Left renal cortex interstitium (tissue), 4 donors: ENCODE measurements around the gene LAMA3. TPM values are rescaled to one million over a fixed set of nuclear protein-coding genes. Genes with fewer than 3 reads are reported as not detected.

Experiments
- DNase-seq, 4 donors: peaks; one replicate each; pipeline ENCODE4 v3.0.0-alpha.2; 2013; ENCODE audit warnings: low read depth in 4 of 4, low spot score in 2 of 4, missing footprints in 1 of 4
- polyA plus RNA-seq, 4 donors: library from polyadenylated mRNA; unstranded; fragments of 120-200 nt; gene quantifications; one replicate each; pipeline ENCODE4 v1.2.1, GENCODE V29; 2013; ENCODE audit not compliant: insufficient read length in 4 of 4

Gene LAMA3
- polyA plus RNA-seq, 4 donors: 1.3 to 2.8 (median 1.8) TPM

DNA sequence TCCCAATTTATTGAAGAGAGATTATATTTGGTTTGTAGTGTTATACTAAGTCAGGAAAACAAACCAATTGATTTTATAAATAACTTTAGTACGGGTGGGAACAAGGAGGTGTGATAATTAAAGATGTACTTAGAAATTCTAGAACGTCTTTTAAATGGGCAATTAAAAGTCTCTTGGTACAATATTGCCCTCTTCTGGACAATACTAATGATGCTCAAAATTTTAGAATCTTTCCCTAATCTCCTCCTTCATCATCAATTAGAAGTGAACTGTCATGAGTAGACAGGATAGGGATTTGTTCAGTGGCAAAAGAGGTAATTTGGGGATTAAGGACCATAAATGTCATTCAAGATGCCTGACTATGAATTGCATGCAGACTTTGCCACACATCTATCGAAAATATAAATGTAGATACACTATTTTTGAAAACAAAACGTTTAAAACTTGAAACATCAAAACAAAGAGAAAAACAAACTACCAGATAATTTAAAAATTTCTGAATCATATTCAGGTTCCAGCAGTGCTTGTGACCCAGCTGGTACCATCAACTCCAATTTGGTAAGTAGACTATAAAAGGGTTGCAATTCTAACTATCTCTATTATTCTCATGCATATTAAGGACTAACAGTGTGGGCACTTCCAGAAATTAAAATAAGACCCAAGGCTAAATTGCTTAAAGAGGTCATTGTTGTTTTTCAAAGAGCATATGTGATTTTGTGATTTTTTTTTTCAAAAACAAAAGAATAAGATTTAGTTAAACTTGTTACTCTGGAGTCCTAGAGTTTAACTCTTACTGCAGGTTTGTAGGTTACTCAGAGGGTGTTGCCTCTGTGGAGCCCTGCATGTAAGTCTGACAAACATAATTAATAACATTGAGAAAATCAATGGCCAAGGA lies 123.5 kb downstream of the LAMA3 start:
- DNase-seq: peak in 1 of 4 donors; percentile 13

DNA sequence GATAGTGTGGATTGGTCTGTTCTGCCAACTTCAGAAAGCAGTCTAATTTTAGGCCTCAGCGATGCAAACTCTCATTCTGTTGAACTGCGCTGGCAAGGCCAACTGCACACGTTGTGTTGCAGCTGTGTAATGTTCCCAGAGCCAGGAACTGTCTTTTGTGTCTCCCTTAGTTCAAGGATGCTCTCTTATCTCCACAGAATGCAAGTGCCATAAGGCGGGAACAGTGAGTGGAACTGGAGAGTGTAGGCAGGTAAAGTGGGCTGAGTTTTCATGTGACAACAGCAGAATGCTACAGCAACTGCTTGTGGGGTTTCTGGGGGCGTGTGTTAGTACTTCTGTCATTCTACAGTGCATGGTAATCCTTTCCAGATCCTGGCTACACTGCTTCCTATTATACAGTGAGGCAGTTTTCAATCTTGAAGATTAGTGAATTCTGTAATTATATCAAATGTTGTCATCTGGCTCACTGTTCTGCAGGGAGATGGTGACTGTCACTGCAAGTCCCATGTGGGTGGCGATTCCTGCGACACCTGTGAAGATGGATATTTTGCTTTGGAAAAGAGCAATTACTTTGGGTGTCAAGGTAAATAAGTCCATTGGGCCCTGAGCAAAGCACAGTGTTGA lies 125.8 kb downstream of the LAMA3 start:
- no peak for DNase-seq

DNA sequence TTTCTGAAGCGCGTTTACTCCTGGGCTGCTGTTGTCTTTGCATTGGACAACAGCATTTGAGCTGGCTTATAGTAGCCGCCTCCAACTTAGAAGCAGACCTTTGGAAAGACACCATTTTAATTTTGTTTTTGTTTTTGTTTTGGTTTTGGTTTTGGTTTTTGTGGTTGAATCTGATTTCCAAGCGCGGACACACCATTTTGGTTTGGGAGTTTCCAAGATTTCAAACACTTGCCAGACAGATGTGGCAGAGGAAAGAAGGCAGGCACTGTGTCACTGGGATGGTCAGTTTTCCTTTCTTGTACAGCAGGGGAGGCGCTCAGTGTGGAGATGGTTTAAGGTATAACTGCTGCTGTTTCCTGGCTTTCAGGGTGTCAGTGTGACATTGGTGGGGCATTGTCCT lies 126.8 kb downstream of the LAMA3 start:
- DNase-seq: no peak

DNA sequence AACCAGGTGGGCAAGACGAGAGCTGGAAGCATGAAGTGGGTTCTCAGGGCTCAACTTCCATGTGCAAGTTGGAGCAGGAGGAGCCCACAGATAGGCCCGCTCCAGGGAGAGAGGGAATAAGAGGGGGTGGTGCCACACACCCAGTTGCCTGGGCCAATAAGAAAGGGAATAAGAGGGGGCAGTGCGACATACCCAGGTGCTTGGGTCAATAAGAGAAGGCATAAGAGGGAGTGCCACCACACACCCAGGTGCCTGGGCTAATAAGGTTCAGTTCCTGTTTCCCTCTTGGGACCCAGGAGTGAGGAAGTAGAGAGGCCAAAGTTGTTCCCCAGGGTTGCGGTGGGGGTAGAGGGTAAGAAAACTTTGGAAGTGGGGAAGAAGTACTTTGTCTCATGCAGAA lies 127.5 kb downstream of the LAMA3 start:
- DNase-seq: no peak

DNA sequence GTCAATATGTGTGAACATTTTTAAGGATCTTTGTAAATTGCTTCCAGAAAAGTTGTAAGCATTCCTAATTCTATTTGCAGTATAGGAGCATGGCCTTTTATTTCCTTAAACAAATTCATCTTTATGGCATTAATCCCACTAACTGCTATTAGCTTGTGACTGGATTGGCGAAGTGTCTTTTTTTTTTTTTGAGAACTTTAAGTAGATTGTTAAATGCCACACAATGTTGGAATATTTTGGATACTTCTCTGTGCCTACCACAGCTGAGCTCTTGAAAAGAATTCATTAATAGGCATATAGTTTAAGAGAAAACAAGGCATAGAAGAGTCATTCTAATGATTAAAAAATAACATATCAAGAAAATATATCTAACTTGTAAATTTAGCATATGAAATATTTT lies 129.7 kb downstream of the LAMA3 start:
- DNase-seq: no peak

DNA sequence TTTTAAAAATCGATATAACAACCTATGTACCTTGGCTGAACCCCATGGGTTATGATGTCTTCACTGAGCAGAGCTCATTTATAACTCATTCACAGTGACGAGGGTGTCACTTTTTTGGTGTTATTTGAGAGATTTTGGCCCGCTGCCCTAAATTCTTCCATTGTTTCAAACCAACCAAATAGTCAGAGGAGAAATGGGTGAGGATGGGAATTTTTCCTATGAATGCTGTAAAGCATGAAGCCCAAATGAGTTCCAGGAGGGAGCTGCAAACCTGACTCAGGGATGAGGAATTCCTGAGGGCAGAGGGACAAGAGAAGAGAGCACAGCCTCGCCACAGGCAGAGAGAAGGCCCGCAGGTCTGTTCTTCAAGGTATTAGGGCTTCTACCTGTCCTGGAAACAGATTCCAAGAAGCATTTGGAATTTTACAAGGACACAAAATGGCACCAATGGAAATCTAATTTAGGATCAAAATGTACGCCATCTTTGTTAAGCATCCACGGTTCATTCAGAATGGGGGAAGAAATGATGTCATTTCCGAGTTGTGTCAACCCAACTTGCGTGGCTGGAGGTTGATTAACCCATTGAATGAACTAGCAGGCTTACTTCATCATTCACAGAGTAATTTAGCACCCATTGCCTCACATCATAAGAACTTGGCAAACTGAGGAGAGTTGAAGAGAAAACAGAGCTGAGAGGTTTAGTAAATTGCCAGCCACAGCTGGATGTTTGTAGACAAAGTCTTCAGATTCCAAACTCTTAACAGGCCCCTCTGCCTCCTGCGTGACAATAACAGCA lies 133.5 kb downstream of the LAMA3 start:
- no peak for DNase-seq

DNA sequence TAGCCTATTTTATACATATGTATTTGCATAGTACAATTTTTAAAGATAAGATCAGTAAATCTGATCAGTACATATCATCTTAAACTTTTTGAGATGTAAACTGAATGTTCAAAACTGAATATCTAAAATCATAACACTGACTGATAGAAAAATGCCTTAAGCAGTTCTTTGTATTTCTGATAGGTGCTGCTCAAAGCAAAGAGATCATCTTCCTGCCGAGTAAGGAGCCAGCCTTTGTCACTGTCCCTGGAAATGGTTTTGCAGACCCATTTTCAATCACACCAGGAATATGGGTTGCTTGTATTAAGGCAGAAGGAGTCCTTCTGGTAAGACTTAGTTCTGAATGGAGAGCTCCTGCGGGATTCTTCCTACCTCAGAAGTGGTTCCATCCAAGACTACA lies 135.0 kb downstream of the LAMA3 start:
- no peak for DNase-seq

DNA sequence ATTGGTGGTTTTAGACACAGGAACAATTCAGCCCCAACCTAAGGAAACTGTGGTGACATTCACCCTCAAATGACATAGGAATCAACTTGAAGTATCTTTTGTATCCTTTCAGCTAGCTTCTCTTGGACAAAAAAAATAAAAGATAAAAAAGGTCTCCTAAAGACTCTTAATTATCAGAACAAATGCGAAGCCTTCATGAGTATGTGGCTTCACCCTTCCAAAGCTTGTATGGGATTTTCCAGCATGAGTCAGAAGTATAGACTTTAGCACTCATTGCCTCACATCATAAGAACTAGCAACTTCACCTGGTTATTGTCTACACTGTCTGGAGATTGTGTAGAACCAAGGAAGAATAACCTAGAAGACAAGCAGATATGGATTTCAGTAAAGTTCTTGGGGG lies 135.4 kb downstream of the LAMA3 start:
- DNase-seq: no peak

DNA sequence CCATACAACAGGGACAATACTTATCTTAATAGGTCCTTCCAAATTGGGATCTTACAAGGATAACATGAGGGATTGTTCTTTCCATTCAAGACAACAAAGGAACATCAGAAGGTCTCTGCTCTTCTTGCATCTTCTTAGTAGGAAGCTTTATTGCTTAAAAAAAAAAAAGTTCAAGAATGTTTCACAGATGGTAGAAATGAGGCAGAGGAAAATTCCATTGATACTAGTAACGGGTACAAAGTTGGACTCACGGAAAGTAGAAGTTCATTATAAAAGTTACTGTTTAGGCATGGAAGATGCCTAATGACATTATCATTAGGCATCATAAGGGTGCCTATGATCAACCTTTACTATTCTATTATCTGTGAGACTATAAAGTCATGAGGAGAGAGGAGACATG lies 136.2 kb downstream of the LAMA3 start:
- no peak for DNase-seq

DNA sequence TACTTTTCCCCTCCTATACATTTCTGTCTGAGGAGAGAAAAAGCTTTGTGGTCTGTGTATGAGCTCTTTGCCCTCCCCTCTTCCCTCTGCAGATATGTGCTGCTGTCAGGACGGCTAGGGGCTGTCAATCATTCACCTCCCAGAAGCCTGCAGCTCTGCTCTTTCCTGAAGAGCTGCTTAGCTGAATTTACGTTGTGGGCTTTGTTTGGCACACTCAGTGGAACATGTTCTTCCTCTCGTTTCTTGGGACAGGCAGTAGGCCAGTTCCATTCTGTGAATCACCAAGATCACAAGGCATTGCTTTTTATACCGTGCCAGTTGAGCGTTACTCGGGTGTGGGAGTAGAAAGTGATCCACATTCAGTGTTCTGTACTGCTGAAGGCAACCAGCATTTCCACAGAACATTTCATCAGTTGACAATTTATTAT lies 136.7 kb downstream of the LAMA3 start:
- DNase-seq: peak in 1 of 4 donors; percentile 13

DNA sequence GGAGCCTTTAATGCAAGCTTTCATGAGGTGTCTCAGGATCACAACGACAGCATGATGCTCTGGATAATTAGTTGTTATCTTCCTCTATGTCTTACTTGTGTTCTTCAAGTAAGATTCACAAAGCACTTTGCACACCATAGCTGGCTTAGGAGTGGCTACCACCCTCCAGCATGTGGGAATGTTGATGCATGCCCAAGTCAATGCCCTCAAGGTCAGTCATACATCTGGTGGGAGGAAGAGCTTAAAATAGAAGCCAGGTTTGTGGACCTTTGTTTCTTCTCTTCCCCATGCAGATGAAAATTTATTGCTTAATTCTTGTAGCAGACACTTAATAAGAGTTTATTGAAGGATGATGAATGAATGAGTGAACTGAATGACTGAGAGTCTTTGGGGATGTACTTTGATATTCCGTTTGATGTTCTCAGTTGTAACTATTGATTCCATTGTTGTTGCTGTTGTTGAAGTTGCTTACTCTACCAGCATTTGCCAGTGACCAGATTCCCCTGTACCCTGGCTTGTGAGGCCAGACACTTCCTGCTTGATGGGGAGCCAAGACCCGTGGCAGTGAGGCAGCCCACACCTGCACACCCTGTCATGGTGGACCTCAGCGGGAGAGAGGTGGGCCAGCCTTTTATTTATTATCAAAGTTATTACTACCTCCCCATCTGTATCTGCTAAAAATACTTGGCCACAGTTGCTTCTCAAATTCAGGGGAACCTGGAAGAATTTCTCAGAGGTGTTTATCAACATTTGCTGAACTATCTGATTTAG lies 137.8 kb downstream of the LAMA3 start:
- DNase-seq: no peak

DNA sequence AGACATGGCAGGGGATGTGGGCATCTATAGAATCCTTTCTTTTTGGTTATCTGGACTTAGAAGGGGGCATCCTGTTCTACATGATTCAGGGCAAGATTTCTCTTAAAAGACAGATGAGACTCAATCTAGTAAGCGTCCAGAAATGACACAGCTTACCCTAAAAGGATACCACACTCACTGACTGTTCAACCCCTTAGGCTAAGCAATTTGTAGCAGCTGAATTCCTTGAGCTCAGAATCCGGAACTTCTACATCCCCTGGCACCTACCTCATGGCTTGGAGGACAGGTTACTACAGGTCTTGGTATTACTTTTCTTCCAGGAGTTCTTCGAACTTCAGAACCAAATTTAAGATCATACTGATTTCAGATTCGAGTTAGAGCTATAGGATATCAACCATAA lies 138.4 kb downstream of the LAMA3 start:
- peak in 1 of 4 donors; percentile 17 for DNase-seq

DNA sequence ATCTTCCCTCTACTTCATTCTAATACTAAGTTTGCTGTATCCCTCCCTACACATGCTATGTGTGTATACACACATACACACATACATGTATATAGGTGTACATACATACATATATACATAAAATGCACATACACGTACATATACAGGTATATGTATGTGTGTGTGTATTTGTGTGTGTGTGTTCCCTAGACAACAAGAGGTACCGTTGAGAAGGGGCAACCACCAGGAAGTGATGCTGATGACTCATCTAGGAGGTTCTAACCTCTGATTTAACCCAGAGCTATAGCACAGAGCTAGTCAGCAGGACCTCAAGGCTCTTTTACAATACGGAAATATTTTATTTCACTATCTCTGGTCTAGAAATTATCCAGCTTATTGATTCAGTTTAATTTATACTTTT lies 139.2 kb downstream of the LAMA3 start:
- no peak for DNase-seq

DNA sequence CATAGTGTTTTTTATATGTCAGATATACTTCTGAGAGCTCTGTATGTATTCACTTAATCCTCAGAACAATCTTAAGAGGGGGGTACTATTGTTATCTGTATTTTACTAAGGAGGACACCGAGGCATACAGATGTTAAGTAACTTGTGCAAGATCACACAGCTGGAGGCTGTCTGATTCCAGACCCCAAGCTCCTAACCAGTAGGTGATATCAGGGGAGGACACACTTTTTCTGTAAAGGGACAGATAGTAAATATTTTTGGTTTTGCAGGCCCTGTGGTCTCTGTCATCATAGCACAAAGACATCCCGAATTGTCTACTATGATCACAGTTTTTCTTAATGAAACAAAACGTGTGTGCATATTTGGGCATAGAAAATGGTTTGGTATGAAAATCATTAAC lies 143.7 kb downstream of the LAMA3 start:
- DNase-seq: no peak

DNA sequence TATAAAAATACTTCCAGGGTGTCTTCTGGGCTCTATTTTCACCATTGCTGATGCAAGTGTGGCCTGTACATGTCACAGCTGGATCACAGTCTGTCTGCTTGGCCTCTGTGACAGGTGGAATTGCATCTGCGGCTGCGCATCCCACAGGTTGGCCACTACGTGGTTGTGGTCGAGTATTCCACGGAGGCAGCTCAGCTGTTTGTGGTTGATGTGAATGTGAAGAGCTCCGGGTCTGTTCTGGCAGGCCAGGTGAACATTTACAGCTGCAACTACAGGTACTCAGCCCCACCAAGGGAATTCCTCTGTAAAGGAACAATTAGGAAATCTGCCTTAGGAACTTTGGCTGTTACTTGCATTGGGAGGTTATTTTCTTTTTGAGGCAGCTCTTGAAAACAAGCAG lies 144.5 kb downstream of the LAMA3 start:
- no peak for DNase-seq

DNA sequence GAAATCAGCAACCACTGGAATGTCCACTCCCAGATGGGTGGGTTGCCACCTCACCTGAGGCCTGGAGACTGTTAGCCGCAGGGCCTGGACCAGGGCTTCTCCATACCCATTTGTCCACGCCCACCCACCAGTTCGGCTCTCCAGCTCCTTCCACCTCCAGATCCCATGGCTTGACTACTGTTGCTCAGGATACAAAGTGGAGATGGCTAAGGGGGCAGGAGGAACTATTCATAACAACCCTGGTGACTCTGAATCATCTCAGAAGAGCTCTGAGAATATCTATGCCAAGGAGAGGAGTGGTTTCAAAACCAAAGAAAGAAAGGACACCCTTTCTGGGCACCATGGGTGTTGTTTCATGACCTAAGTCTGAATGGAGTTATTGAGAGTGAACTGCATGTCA lies 145.8 kb downstream of the LAMA3 start:
- no peak for DNase-seq

DNA sequence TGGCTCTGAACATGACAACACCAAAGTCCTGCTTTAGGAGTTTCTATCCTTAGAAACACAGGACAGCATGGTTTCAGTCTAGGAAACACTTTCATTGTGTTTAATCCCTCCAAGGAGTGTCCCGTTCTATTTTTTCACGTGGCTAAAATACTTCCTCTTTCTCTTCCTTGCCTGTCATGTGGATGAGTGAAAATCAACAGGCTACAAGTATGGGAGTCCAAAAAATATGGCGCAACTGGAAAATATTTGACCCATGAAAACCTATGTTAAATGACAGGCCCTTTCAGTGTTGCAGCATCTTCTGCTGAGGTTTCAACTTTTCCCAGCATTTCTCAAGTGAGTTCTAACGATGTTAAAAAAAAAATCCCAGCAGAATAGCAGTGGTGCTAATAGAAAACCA lies 146.3 kb downstream of the LAMA3 start:
- no peak for DNase-seq

DNA sequence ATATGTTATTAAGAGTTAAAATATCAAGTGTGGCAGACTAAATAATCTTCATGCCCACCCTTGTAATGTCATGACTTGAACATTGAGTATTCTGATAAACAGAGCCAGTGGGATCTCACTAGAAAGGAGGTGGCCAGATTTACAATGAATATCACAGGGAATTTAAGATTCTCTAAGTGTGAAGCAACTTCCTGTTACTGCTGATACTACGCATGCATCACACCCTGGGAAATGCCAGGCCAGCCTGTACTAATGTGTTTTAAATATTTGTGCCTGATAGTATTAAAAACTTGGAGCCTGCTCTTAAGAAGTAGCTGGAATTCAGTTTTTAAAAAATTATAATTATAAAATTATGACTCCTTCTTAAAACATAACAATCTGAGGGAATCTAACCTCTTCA lies 148.3 kb downstream of the LAMA3 start:
- DNase-seq: no peak

DNA sequence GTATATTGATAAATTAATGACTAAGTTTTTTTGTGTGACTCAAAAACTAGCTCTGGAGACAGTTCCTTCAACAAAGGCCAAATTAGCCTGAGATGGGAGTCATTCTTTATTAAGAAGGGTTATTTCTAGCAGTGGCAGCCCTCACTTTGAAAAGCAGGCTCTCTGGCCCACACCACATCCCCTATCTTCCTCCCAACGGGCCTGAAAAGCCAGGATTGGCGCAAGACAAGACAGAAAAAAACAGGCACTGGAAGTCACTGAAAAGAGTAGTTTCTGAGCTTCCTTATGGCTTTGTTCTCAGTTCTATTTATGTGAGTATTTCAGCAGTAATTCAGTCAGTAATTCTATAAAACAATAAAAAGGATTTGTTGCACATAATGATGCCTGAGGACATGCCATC lies 149.0 kb downstream of the LAMA3 start:
- DNase-seq: no peak

DNA sequence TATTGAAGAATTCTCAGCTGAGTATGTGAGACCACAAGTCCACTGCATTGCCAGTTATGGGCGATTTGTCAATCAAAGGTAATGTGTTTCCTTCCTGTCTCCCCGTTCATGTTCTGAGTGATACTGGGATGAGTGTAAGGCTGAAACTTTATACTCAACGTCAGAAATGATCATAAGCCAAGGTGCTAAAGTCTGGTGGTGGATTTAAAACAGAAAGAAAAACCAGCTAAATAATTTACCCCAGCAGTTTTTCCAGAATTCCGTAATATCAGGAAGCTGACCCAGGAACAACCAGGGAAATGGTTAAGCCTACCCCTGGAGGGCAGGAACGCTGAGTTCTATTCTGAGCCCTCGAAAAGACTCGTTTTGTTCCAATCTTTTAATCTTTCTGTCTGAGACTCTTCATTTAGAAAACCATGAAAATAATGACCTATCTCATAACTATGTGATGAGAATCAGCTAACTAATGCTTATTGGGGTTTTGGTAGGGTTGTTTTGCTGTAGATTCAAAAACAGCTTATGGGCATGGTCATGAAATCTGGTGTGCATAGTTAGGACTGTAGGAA lies 149.6 kb downstream of the LAMA3 start:
- DNase-seq: no peak
